Astrocyte (in vitro differentiated cells and primary cell): ENCODE measurements around the gene SSH2. TPM values are rescaled to one million over a fixed set of nuclear protein-coding genes. Genes with fewer than 3 reads are reported as not detected.
A peak's percentile ranks its signal among the peaks of the same experiment; 100 is the strongest.
"Not testable (repeated sequence)": the region's sequence is repeated elsewhere in the genome, so short reads cannot be mapped to it uniquely, and the experiment has no call there.

Source experiments
- DNase-seq: peaks from one replicate; pipeline ENCODE4 v3.0.0-alpha.2; 2010; ENCODE audit warnings: low read depth
- FAIRE-seq: peaks from 2 replicates; lab custom pipeline; 2011; peaks lifted over from hg19 to GRCh38; lab: Jason Lieb, UNC
- H2AFZ ChIP-seq: 2 replicates; pipeline ENCODE4 v1.6.0; 2012; ENCODE audit warnings: low read depth, low read length, inconsistent platforms
- H3K27ac ChIP-seq: 2 replicates; pipeline ENCODE4 v1.5.1; 2011; ENCODE audit warnings: low read depth, low read length, inconsistent platforms
- H3K27me3 ChIP-seq: 2 replicates; pipeline ENCODE4 v1.6.0; 2011; ENCODE audit warnings: low read length, inconsistent platforms; ENCODE audit not compliant: insufficient read depth
- H3K36me3 ChIP-seq: 2 replicates; pipeline ENCODE4 v1.5.1; 2011; ENCODE audit warnings: low read length, inconsistent platforms; ENCODE audit not compliant: insufficient read depth
- H3K4me1 ChIP-seq: 2 replicates; pipeline ENCODE4 v1.5.1; 2011; ENCODE audit warnings: low read length, inconsistent platforms; ENCODE audit not compliant: insufficient read depth
- H3K4me2 ChIP-seq: 2 replicates; pipeline ENCODE4 v1.6.0; 2012; ENCODE audit warnings: low read length, inconsistent platforms
- H3K4me3 ChIP-seq: 2 replicates; pipeline ENCODE4 v1.5.1; 2011; ENCODE audit warnings: low read depth, mild to moderate bottlenecking, low read length, inconsistent platforms; ENCODE audit not compliant: insufficient read depth
- H3K79me2 ChIP-seq: 2 replicates; pipeline ENCODE4 v1.6.0; 2012; ENCODE audit warnings: mild to moderate bottlenecking, low read length, inconsistent platforms; ENCODE audit not compliant: insufficient read depth
- H3K9ac ChIP-seq: 2 replicates; pipeline ENCODE4 v1.6.0; 2012; ENCODE audit warnings: mild to moderate bottlenecking, low read length, inconsistent platforms
- H3K9me3 ChIP-seq: 2 replicates; pipeline ENCODE4 v1.5.1; 2012; ENCODE audit warnings: low read depth, mild to moderate bottlenecking, low read length, inconsistent platforms; ENCODE audit not compliant: insufficient read depth
- H4K20me1 ChIP-seq: 2 replicates; pipeline ENCODE4 v1.6.0; 2012; ENCODE audit warnings: low read length, inconsistent platforms; ENCODE audit not compliant: insufficient read depth
- H3K27ac Mint-ChIP-seq: one replicate; pipeline ENCODE4 v1.8.0; 2021; ENCODE audit warnings: mild to moderate bottlenecking, mixed read lengths; ENCODE audit not compliant: unreplicated experiment
- H3K27me3 Mint-ChIP-seq: one replicate; pipeline ENCODE4 v1.8.0; 2021; ENCODE audit warnings: low read depth, mixed read lengths; ENCODE audit not compliant: unreplicated experiment
- H3K36me3 Mint-ChIP-seq: one replicate; pipeline ENCODE4 v1.8.0; 2021; ENCODE audit warnings: low read depth, mixed read lengths; ENCODE audit not compliant: unreplicated experiment
- H3K4me1 Mint-ChIP-seq: one replicate; pipeline ENCODE4 v1.8.0; 2021; ENCODE audit warnings: low read depth, mixed read lengths; ENCODE audit not compliant: unreplicated experiment
- H3K4me3 Mint-ChIP-seq: one replicate; pipeline ENCODE4 v1.8.0; 2021; ENCODE audit warnings: mild to moderate bottlenecking, moderate library complexity, mixed read lengths; ENCODE audit not compliant: unreplicated experiment
- H3K9me3 Mint-ChIP-seq: one replicate; pipeline ENCODE4 v1.8.0; 2021; ENCODE audit warnings: mild to moderate bottlenecking, mixed read lengths; ENCODE audit not compliant: unreplicated experiment
- CTCF ChIP-seq: IDR thresholded peaks from 2 replicates; pipeline ENCODE4 v1.5.1; 2011; ENCODE audit warnings: low read depth, mild to moderate bottlenecking, inconsistent platforms, low read length, moderate library complexity; ENCODE audit not compliant: insufficient read depth
- EZH2 ChIP-seq: IDR thresholded peaks from 2 replicates; pipeline ENCODE4 v1.6.1; 2012; ENCODE audit warnings: mild to moderate bottlenecking, low read length, inconsistent platforms; ENCODE audit not compliant: insufficient read depth
- total RNA-seq: library from RNA; stranded (reverse); gene quantifications from 2 replicates; pipeline ENCODE4 v1.2.1, GENCODE V29; 2021

The SSH2 gene
- total RNA-seq, 1 donor from 2014 or later, result 31.1 TPM

- Histone ChIP-seq H3K79me2 (peaks cover 31% of the 10 kb centered on the region), H3K4me2 (no peak overlapping the region)
Observed at GRCh38 chr17:29857823-29858222, 72.2 kb downstream of the SSH2 start.

GRCh38 chr17:29857105-29857504, 72.9 kb downstream of the SSH2 start:
- not testable (repeated sequence) for H3K36me3 Mint-ChIP-seq, H3K4me3 ChIP-seq, FAIRE-seq, H3K27ac Mint-ChIP-seq, H2AFZ ChIP-seq, H3K4me3 Mint-ChIP-seq, H3K9ac ChIP-seq, DNase-seq, H3K4me2 ChIP-seq, H4K20me1 ChIP-seq, H3K27me3 Mint-ChIP-seq, H3K9me3 Mint-ChIP-seq, H3K27me3 ChIP-seq, H3K4me1 ChIP-seq, H3K9me3 ChIP-seq, H3K36me3 ChIP-seq, H3K27ac ChIP-seq, H3K4me1 Mint-ChIP-seq
- H3K79me2 ChIP-seq, result peaks cover 29% of the 10 kb centered on the region

More at GRCh38 chr17:29857823-29858222, 72.2 kb downstream of the SSH2 start:
- Histone ChIP-seq H3K27me3 (no peaks in the 10 kb centered on the region), H3K9me3 (no peaks in the 10 kb centered on the region), H3K27ac (no peak overlapping the region), H4K20me1 (peaks cover 2% of the 10 kb centered on the region), H3K36me3 (no peaks in the 10 kb centered on the region), H3K4me1 (peaks cover 7% of the 10 kb centered on the region), H3K9ac (no peak overlapping the region), H3K4me3 (no peak overlapping the region), H2AFZ (no peak overlapping the region)
- FAIRE-seq (no peak), DNase-seq (no peak)
- Mint-ChIP-seq H3K9me3 (peaks cover 3% of the 10 kb centered on the region), H3K27me3 (no peaks in the 10 kb centered on the region), H3K4me3 (no peak overlapping the region), H3K36me3 (peaks cover 9% of the 10 kb centered on the region), H3K27ac (no peak overlapping the region), H3K4me1 (peaks cover 8% of the 10 kb centered on the region)
- TF ChIP-seq CTCF, result no peak
- TF ChIP-seq EZH2, result no peak

GRCh38 chr17:29855686-29856085, 74.3 kb downstream of the SSH2 start:
- peaks cover 8% of the 10 kb centered on the region for H3K4me1 Mint-ChIP-seq
- H3K4me2 ChIP-seq, result no peak overlapping the region
- no peak overlapping the region for H3K4me3 ChIP-seq
- H2AFZ ChIP-seq, result no peak overlapping the region
- H3K9me3 ChIP-seq, result no peaks in the 10 kb centered on the region
- no peak overlapping the region for H3K27ac Mint-ChIP-seq
- no peak overlapping the region for H3K9ac ChIP-seq
- no peak for TF ChIP-seq CTCF
- no peak for TF ChIP-seq EZH2
- no peaks in the 10 kb centered on the region for H3K36me3 ChIP-seq
- H3K27me3 ChIP-seq, result no peaks in the 10 kb centered on the region
- H3K9me3 Mint-ChIP-seq, result peaks cover 3% of the 10 kb centered on the region
- no peak overlapping the region for H3K27ac ChIP-seq
- peaks cover 7% of the 10 kb centered on the region for H3K4me1 ChIP-seq
- peak; percentile 41 for DNase-seq
- H3K4me3 Mint-ChIP-seq, result no peak overlapping the region
- peaks cover 9% of the 10 kb centered on the region for H3K36me3 Mint-ChIP-seq
- peaks cover 29% of the 10 kb centered on the region for H3K79me2 ChIP-seq
- no peaks in the 10 kb centered on the region for H3K27me3 Mint-ChIP-seq
- H4K20me1 ChIP-seq, result no peaks in the 10 kb centered on the region
- peak; percentile 71 for FAIRE-seq
